ENCODE measurements around the gene CNNM2.

CNNM2 gene

GRCh38 chr10:103082683-103083082 is 164.6 kb downstream of the CNNM2 start:
- TF ChIP-seq ZFX (IDR thresholded peaks at IDR 0.05) (no peak), CTCF (conservative IDR thresholded peaks at IDR 0.05) (no peak)
- H3K27ac ChIP-seq, result no peak overlapping the region

- no peak overlapping the region for H3K27ac ChIP-seq
- no peak for TF ChIP-seq CTCF (conservative IDR thresholded peaks at IDR 0.05)
- no peak for TF ChIP-seq ZFX (IDR thresholded peaks at IDR 0.05)
Observed at GRCh38 chr10:103083266-103083976, 165.3 kb downstream of the CNNM2 start.

DNA sequence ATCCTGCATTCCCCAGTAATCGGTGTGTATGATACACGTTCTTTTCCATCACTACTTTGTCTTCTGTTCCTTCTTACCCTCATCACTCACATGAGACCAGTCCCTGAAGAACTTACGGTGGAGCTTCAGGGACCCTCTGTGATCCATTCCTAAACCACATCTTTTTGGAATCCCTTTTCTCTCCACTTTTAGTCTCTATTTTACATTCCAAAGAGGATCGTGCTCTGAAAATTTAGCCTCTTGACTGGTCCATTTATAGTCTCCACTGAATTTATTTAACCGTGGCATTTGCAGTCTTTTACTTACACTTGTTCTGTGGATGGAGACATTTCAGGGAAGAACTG is 165.9 kb downstream of the CNNM2 start:
- TF ChIP-seq ZFX (IDR thresholded peaks at IDR 0.05), result no peak
- no peak for TF ChIP-seq CTCF (conservative IDR thresholded peaks at IDR 0.05)
- H3K27ac ChIP-seq, result no peak overlapping the region

DNA sequence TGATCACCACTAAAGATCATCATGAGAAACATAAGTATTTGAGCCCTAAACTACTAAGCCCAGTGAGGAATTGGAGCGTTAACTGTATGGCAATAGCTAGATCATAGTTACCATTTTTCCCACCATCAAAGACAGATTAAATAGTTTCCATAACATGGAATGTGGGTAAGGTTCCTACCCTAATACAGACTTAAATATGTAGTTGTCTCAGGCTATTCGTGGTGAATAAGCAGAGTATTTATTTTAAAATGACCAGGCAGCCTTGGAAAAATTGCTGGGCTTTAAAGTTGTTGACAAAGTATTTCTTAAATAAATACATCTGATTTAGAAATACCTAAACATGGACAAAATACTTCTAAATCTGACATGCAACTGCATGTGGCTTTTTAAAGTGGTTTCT is 168.2 kb downstream of the CNNM2 start:
- TF ChIP-seq CTCF (conservative IDR thresholded peaks at IDR 0.05) (no peak), ZFX (IDR thresholded peaks at IDR 0.05) (no peak)
- H3K27ac ChIP-seq, result no peak overlapping the region

DNA sequence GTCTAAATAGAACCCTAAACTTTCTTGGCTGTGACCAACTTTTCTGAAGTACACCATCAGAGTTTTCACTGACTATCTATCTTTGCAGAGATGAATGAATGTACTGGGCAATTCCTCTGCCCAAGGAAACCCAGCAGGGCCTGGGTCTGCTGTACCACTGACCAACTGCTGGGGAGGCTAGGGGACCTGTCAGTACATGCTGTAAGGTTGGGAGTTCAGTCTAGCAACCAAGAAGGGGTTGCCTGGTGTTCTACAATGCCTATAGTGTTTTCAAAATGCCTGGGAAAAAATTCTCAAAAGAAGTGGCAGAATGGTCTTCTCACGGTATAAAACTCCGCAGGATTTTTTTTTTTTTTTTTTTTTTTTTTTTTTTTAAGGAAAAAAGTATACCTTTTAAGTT is 168.7 kb downstream of the CNNM2 start:
- H3K27ac ChIP-seq, result no peak overlapping the region
- TF ChIP-seq ZFX (IDR thresholded peaks at IDR 0.05), result no peak
- TF ChIP-seq CTCF (conservative IDR thresholded peaks at IDR 0.05), result no peak

DNA sequence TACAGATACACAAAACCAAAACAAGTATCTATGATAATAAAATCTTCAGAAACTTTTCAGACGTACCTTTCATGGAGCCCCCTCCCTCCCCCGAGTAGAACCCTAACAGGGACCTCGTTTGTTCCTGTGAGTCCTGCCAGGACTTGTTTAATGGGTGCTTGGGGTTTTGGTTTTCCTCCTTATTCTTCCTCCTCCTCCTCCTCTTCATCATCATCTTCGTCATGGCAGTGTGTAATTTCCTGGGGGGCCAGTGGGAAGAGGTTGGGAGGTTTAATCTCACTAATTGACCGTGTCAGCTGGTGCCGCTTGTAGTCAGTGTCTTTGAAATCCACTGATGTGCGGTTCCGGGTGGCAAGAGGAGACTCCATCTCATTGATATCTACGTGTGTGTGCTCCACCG is 171.4 kb downstream of the CNNM2 start:
- no peak overlapping the region for H3K27ac ChIP-seq
- TF ChIP-seq ZFX (IDR thresholded peaks at IDR 0.05), result no peak
- TF ChIP-seq CTCF (conservative IDR thresholded peaks at IDR 0.05), result no peak

DNA sequence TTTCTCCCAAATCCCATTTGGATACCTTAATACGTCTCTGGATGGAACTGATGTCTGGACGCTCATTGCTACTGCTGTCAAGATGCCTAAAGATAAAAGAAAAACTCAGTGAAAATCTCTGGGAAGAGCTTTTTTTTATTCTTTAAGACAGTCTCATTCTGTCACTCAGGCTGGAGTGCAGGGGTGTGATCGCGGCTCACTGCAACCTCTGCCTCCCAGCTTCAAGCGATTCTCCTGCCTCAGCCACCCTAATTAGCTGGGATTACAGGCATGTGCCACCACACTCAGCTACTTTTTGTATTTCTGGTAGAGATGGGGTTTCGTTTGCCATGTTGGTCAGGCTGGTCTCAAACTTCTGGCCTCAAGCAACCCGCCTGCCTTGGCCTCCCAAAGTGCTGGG is 172.8 kb downstream of the CNNM2 start:
- TF ChIP-seq CTCF (conservative IDR thresholded peaks at IDR 0.05) (no peak), ZFX (IDR thresholded peaks at IDR 0.05) (no peak)

More for the DNA sequence above, 172.8 kb downstream of the CNNM2 start:
- no peak overlapping the region for H3K27ac ChIP-seq
